ENCODE data around the gene MAN1A1.
"Not testable (repeated sequence)": the region's sequence is repeated elsewhere in the genome, so short reads cannot be mapped to it uniquely, and the experiment has no call there.

Gene MAN1A1

DNA sequence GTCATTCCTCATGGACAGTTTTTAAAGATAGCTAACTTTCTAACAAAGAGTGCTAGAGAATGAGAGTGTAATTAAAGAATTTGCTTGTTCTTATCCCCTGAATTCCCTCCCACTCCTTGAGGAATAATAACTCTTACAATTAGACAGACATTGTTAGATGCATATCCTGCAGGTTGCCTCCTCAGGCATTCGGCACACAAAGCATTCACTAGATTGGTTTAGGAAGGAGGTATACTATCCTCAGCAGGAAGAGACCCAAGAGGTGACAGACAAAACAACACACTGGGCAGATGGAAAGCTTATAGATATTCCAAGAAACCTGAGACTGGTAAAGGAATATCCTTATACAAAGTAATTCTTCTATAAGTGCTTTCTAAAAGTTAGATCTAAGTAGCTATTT, 162.0 kb downstream of the MAN1A1 start:
- DNase-seq = no peak

DNA sequence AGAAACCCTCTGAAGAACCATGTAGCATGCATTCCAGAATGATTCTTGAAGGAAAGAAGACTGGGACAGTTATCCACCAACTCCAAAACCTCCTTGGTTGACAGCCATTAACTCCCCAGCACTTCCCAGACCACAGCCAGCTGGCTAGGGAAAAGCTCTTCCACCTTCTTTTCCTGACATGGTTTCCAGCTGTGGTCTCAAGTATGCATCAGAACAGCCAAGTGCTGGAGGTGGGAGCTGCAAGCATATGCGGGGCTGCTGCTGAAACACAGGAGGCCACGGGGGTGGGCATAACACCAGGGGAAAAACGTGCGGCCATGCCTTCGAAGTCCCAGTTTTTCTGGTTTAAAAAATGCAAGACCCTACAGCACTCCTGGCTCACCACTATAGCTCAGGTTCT, 163.1 kb downstream of the MAN1A1 start:
- DNase-seq = no peak

DNA sequence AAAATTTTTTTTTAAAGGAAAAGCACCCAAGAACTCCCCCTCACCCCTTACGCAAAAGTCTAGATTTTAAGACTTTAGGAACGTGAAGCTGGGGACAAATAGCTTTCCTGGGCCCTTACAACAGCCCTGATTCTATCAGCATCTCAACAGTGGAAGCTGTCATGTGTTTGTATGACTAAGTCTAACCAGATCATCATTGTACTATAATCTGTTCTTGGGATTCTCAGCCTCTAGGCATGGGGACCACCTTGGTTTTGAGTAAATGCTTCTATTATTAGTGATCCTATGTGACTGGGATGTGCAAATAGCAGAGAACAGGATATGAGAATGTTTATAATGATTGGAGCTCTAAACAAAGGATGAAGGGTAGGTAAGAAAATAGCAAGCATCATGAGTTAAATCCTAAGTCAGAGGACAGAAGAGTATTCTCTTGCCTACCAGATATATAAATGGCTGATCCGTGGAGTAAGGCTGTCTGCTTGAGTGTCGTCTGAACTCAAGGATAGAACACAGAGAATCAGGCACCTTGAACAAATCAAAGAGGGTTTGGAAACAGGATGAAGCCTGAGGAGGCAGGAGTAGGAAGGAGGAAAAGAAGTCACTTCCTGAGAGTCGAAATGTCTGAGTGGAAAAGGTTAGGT, 165.4 kb downstream of the MAN1A1 start:
- DNase-seq = no peak

DNA sequence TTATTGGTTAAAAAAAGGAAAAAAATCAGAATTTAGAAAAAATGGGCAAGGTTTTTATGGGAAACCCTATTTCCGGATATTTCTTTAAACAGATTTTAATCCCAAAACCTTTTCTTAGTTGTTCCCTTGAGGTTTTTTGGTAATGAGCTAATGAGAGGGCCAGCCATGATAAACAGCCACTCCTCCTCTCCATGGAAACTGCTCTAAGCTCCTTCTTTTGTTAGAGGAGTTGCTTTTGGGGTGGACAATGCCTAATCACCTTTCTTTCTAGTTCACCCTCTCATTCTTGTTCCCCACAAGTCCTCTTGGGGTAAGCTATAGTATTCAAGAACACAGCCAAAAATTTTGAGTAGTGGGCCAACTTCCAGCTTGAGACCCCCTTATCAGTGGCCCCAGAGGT, 166.1 kb downstream of the MAN1A1 start:
- no peak for DNase-seq

DNA sequence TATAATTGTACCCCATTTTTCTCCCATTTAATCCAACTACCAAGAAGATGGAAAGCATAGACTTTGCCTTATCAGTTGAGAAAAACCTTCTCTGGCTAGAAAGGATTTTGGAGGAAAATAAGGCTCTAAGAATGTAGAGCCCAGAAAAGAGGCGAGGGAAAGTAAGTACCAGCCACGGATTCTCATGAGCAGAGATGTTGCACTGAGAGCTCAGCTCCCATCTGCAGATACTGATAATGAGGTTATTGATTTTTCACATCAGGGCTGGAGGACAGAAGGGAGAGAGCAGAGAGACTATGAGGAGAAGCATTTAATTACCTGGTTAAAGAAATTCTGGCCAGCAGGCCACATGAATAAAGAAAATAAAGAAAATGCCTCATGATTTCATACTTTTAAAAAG, 166.7 kb downstream of the MAN1A1 start:
- DNase-seq = no peak

DNA sequence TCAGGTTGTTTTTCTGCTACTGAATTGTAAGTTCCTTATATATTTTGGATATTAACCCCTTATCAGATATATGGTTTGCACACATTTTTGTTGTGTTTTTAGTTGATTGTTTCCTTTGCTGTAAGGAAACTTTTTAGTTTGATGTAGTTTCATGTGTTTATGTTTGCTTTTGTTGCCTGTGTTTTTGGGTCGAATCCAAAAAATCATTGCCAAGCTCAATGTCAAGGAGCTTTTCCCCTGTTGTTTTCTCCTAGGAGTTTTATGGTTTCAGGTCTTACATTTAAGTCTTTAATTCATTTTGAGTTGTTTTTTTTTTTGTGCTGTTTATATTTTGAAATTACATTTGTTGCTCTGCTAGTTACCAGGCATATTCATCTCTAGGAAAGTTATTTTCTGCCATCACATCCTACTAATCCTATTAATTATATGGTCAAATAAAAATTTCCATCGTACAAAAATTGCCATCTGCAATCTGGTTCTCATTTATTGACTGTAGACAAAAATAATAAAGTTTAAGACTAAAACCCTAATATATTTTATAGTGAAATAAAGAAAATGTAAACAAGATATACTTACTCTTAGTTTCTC, 167.3 kb downstream of the MAN1A1 start:
- no peak for DNase-seq

DNA sequence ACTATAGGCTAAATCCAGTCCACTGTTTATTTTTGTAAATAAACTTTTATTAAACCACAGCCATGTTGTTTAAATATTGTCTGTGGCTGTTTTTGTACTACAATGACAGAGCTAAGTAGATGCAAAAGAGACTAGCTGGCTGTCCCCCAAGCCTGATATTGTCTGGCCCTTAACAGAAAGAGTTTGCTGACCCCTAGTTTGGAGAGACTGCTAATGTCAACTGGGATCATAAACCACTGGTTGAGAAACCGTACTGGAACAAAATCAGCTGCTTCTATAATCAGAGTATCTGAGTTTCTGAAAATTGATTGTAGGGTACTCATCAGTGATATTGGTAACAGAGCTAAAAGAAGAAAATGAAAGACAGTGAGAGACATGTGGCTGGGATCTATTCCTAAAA, 168.5 kb downstream of the MAN1A1 start:
- DNase-seq = no peak

DNA sequence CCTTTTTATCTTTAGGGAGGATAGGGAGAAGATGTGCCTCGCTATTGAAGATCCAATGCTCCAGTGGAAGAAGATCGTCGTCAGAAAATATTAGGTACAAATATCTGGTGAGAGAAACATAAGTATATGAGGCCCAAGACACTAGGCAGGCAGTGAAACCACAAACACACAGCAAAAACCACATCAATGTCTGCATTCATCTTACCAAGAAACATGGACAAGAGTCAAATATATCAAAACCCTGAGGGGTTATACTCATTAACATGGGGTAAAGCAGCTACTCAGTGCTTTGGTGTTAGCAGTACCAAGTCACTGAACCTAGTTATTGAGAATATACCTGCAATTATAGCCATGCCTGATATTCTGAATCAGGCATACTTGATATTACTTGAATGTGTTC, 169.7 kb downstream of the MAN1A1 start:
- DNase-seq = no peak

DNA sequence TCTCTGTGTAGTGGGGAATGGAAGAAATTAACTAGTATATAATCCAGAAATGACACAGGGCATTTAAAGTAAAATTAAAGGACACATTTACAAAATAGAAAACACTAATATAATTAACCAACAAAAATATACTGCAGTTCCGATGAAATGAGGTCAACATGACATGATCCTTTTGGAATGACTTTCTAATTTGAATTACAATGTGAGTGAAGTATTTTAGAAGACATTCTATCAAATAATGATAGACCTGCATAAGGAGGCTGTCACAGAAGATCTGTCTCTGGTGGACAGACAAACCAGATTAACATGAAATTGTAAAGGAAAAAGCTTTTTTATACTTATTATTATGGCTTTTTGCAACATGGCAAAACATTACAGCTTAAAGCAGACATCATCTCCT, 170.5 kb downstream of the MAN1A1 start:
- no peak for DNase-seq

DNA sequence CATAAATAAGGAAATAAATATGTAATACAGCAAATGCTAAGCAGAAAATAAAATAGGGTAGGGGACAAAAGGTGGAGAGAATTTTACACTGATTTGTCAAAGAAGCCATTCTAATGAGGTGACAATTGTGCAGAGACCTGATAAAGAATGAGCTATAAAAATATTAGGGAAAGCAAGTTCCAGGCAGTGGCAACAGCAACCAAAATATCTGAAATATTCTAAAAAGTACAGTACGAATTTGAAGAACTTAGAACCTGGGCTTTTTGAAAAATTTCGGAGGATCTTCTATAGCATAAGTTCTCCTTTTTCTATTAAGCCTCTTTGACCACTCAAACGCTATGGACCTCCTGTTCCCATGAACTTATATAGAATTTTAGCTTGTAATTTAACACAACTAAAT, 173.1 kb downstream of the MAN1A1 start:
- DNase-seq = no peak

DNA sequence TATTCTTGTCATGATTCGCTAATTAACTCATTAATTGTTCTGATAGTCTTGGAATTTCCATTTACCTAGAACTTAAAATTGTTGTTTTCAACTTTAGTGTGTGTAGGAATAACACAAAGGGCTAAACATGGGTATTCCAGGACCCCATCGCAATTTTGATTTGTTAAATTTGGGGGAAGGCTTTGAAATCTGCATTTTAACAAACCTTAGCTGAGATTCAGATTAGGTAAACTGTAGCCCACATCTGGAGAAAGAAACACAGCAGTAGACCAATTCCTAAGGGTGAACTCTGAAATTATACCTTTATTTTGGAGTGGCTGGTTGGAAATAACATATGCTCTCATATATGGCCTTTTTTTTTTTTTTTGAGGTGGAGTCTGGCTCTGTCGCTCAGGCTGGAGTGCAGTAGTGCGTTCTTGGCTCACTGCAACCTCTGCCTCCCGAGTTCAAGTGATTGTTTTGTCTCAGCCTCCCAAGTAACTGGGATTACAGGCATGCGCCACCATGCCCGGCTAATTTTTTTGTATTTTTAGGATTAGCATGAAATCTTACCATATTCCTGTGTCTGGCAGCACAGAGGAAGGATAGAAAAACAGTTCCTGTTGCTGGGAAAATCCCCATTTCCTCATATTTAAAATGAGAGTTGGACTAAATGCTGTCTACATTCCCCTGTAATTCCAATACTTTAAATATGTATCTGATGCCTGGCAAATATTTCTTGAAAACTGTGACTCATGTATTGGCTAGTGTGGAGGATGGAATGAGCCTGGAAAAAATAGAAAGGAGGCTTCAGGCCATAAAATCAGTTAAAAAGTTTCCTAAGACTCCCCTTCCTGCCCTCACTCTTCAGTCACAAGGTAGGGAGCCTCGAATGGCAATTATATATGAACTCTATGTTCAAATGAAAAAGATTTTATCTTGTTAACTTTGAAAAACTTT, 174.4 kb downstream of the MAN1A1 start:
- DNase-seq = no peak

DNA sequence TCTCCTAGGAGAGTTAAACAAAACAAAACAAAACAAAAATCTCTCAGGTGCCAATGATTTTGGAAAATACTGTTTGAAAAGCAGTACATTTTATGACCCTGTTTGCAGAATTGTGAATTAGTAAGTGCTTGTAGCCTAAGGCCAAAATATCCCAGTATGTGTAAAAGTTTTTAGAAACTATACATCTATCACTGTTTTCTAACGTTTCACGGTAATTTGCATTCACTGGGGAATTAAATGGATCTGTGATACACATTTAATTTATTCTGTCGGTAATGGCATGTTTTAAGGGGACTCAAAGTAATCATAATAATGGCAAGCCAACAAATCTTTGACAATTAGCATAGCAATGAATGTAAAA, 175.5 kb downstream of the MAN1A1 start:
- no peak for DNase-seq

DNA sequence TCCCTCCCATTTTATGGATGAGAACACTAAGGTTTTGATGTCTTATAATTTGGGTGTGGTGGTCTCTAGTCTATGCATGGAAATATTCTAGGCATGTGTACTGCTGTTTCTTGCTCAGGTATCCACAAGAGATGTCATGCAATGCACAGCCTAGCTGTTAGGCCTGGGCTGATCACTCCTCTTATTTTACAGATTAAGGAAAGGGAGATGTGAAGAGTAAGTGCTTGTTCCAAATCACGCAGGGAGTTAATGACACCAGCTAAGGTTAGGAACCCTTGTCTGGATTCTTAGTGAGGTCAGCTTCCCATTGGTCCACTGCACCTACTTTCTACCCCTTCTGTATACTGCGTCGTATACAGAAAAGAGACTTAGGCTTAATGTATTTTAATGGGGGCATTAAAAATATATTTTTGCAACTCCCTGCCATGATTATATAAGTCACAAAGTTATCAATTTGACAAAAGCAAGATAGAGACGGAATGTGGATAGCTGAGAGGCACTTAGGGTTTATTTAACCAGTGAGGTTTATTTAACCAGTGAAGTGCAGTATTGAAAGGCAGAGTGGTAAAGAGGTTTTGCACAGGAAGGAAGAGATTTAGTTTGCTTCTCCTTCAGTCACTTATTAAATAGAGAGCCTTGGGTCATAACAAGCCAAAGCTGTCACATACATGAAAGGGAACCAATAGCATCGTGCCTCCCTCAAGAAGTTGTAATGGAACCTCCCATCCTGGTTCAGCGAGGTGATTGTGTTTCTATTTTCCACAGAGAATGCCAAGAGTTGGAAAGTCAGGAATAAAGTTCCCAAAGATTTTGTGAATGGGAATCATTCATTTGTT, 176.1 kb downstream of the MAN1A1 start:
- DNase-seq = no peak

DNA sequence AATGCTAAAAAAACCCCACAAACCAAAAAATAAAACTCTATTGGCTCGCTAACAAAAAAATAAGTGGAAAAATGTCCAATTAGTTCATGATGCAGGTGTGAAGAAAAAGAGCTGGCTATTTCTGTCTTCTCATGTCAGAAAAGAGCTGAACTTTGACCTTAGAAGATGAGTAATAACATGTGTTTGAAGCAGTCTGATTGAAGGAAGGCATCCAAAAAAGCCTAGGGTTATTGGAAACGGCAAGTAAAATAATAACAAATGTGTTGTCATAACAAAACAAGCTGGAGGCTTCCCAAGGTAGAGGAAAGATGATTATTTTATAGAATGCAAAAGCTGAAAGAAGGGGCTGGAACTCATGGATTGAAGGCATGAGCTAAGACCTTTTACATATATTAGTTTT, 176.7 kb downstream of the MAN1A1 start:
- DNase-seq = no peak

DNA sequence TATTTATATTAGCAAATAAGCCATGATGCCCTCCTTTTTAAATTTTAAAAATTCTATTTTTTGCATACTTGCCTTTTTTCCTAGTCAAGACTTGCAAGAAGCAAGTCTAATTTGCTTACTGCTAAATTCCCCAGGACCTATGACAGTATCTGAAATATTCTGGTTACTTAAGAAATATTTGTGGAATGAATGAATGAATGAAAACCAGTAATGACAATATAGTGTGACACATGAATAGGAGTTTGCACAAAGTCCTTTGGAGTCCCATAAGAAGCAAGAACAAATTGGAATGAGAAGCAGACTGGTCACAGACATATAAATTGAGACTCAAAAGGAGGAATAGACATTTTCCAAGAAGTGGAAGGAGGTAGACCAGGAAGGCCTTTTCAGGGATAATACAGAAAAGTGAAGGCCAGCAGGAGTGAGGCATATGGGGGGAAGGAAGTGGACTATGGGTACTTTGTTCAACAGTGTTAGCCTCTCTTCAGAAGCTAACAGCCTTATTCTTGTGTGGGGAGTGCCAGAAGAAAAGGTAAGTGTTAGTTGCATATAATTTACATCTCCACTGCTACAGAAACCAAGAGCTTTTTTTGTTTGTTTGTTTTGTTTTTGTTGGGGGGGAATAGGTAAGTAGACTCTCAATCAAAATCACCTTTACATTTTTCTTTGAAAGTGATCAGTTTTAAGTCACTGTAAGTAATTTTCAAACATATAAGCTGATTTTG, 177.5 kb downstream of the MAN1A1 start:
- no peak for DNase-seq

DNA sequence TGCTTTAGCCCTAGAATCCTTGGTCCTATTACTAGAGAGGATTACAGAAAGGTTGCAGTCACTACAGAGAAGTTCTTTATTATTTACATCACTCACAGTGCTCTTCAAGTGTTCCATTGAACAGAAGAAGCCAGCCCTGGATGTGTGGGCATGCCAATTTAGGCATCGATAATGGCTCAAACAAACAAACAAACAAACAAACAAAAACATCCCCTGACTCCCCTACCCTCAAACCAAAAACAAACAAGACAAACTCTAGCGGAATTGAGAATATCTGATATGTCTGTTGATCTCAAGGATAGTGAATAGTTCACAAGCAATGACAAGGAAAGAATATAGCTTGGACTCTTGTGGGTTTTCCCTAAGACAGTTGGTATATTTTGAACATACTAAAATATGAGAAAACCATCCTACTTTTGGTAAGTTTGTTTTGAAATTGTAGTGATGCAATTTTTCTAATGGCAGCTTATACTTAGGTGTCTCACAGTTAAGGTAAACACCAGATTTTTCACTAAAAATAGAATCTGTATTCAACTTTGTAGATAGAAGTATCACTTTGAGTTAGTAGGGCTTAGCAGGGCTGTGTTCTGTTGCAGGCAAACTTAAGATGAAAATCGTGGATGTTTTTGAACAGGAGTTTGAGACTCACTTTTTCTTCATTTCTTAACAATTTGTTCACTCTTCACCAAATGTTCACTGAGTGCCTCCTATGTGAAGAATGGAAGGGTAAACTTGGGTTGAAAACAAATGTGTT, 178.3 kb downstream of the MAN1A1 start:
- DNase-seq = no peak

DNA sequence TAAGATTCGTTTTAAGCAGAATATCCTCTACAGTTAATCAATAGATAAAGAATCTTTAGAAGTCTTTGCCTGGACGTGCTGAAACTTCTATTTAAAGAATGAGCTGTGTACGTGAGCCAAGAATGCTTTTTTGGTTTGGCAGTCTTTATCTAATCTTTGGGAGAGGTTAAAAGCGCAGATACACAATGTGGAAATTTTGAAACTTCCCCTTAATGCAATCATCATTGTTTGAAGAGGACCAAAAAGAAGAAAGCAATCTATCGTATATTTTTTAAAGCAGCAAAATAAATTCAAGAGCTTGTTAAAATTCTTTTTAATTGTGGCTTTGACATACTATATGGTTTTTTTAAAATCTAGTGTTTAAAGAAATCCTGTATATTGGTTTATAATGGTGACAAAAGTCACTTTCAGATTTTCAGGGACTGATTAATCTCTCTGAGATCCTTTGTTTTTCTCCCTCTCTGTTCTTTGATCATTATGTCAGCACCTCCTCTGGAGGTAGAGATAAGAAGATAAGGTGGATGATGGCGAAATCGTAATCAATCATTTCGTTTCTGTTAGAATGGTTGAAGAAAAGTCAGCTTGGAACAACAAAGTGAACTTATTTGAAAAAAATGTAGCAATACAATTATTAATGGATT, 179.0 kb downstream of the MAN1A1 start:
- no peak for DNase-seq

DNA sequence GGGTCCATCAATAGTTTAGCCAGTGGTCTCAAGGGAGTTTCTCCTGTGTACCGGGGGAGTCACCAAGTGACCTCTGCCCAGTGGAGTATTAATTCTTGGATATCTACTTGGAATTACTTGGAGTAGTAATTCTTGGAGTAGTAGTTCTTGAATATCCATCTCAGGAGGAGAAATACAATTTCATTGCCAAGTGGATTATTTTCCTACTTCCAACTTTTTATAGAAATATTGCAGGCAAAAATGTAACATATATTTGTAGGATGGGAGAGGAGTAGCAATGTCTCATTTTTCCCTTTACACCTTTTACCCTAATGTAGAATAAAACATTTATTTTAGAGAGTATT, 179.5 kb downstream of the MAN1A1 start:
- no peak for DNase-seq

DNA sequence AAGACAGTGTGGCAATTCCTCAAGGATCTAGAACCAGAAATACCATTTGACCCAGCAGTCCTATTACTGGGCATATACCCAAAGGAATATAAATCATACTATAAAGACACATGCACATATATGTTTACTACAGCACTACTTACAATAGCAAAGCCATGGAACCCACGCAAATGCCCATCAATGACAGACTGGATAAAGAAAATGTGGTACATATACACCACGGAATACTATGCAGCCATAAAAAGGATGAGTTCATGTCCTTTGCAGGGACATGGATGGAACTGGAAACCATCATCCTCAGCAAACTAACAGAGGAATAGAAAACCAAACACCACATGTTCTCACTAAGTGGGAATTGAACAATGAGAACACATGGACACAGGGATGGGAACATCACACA, 180.2 kb downstream of the MAN1A1 start:
- DNase-seq = not testable (repeated sequence)

DNA sequence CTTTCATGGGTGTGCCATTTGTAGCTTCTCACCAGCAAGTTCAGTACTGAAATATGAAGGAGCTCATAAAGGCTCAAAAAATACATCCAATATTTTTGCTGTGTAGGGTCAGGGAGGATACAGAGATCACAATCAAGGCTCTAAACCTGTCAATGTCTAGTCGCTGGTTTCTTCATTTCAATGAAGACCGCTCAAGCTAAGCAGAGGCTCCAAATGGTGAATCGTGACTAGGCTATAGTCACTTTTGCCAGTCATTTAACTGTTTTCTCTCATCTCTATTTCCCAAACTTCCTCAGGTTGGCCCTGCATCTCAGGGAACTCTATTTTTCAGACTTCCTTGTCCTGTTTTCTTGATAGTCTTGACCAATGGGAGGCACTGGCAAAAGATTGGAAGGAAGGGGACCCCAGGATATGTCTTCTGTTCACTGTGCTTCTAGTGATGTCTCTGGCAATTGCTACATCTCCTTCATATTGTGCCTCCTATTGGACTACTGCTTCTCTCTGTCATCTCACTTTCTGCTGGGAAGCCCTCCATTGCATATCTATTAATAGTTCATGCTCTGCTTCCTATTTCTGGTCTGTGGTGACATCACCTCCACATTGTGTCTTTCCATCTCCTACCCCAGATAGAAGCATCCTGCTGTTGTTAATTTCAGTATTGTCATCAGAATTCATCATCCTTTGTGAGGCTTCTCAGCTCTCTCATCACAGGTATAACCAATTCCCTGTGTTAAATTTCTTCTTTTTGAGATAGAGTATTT, 183.4 kb downstream of the MAN1A1 start:
- no peak for DNase-seq

DNA sequence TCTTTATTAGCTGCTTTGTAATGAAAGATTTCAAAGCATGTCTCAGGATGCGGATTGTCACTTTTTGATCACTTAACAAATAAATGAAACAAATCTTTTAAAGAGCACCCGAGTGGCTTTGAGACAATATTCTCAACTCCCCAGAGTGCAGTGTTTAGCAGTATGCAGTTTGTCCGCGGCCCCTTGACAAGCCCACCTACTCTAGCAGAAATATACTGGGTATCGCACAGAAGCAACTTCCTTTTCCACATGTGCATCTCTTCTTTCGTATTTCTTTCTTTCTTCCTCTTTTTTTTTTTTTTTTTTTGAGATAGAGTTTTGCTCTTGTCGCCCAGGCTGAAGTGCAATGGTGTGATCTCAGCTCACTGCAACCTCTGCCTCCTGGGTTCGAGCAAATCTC, 186.6 kb downstream of the MAN1A1 start:
- DNase-seq = no peak
